ENCODE data around the gene SAG.

DNA sequence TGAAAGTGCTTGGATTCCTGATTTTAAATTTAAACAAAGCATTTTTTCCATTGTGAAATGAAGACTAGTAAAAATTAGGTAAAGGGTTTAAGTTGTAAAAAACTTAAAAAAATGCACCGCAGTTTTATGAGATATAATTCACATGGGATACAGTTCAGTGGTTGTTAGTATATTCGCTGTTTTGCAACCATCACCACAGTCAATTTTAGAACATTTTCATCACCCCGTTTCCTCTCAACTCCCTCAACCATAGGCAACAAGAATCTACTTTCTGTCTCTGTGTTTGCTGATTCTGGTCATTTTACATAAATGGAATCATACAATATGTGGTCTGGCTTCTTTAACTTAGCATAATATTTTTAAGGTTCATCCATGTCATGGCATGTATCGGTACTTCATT, 50.7 kb downstream of the SAG start:
- TF ChIP-seq, protein P1, sequence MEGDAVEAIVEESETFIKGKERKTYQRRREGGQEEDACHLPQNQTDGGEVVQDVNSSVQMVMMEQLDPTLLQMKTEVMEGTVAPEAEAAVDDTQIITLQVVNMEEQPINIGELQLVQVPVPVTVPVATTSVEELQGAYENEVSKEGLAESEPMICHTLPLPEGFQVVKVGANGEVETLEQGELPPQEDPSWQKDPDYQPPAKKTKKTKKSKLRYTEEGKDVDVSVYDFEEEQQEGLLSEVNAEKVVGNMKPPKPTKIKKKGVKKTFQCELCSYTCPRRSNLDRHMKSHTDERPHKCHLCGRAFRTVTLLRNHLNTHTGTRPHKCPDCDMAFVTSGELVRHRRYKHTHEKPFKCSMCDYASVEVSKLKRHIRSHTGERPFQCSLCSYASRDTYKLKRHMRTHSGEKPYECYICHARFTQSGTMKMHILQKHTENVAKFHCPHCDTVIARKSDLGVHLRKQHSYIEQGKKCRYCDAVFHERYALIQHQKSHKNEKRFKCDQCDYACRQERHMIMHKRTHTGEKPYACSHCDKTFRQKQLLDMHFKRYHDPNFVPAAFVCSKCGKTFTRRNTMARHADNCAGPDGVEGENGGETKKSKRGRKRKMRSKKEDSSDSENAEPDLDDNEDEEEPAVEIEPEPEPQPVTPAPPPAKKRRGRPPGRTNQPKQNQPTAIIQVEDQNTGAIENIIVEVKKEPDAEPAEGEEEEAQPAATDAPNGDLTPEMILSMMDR (IDR thresholded peaks at IDR 0.05) = no peak
- no peak for TF ChIP-seq POLR2A (IDR thresholded peaks at IDR 0.05)
